GDM1 (cell line): ENCODE data around the gene FOXO3.
A peak's percentile ranks its signal among the peaks of the same experiment; 100 is the strongest.

Experiments used
- DNase-seq: peaks from one replicate; lab custom pipeline; 2025; lab: John Stamatoyannopoulos, UW

Gene FOXO3

GRCh38 chr6:108575905-108576494 is 15.3 kb downstream of the FOXO3 start:
- DNase-seq: no peak

GRCh38 chr6:108576709-108577108 is 16.0 kb downstream of the FOXO3 start:
- no peak for DNase-seq

GRCh38 chr6:108578166-108578565 is 17.4 kb downstream of the FOXO3 start:
- DNase-seq: no peak

- no peak for DNase-seq
Observed at GRCh38 chr6:108578595-108579327, 18.0 kb downstream of the FOXO3 start.

- DNase-seq: no peak
Observed at GRCh38 chr6:108579328-108579721, 18.6 kb downstream of the FOXO3 start.

- DNase-seq: no peak
Observed at GRCh38 chr6:108580646-108581045, 19.9 kb downstream of the FOXO3 start.

- DNase-seq: no peak
Observed at GRCh38 chr6:108581237-108581931, 20.7 kb downstream of the FOXO3 start.

GRCh38 chr6:108581932-108582475 is 21.3 kb downstream of the FOXO3 start:
- DNase-seq: no peak

GRCh38 chr6:108582618-108583017 is 21.9 kb downstream of the FOXO3 start:
- no peak for DNase-seq

GRCh38 chr6:108584323-108584722 is 23.6 kb downstream of the FOXO3 start:
- no peak for DNase-seq

GRCh38 chr6:108585359-108585758 is 24.6 kb downstream of the FOXO3 start:
- no peak for DNase-seq

- no peak for DNase-seq
Observed at GRCh38 chr6:108585921-108586536, 25.3 kb downstream of the FOXO3 start.

- DNase-seq: no peak
Observed at GRCh38 chr6:108587258-108588059, 26.7 kb downstream of the FOXO3 start.

- no peak for DNase-seq
Observed at GRCh38 chr6:108588586-108588985, 27.9 kb downstream of the FOXO3 start.

GRCh38 chr6:108589244-108589791 is 28.6 kb downstream of the FOXO3 start:
- DNase-seq: no peak

GRCh38 chr6:108591040-108591816 is 30.5 kb downstream of the FOXO3 start:
- no peak for DNase-seq

GRCh38 chr6:108592371-108593337 is 31.9 kb downstream of the FOXO3 start:
- peak; percentile 51 for DNase-seq

GRCh38 chr6:108594151-108594550 is 33.4 kb downstream of the FOXO3 start:
- no peak for DNase-seq

- no peak for DNase-seq
Observed at GRCh38 chr6:108594640-108595039, 33.9 kb downstream of the FOXO3 start.
